PC-9 (cell line): ENCODE data around the gene INPP5A.

Source experiments
- CTCF ChIP-seq: fragments of 200-600 bp; sonication (generic); conservative IDR thresholded peaks from 2 replicates; pipeline ENCODE4 v1.6.1; 2017; ENCODE audit warnings: mixed run types, antibody characterized with exemption, mild to moderate bottlenecking, moderate library complexity
- EZH2 ChIP-seq: fragments of 200-600 bp; sonication (generic); IDR thresholded peaks from 2 replicates; pipeline ENCODE4 v1.8.0; 2017; ENCODE audit warnings: antibody characterized with exemption, low read depth

- no peak for TF ChIP-seq EZH2
- no peak for TF ChIP-seq CTCF
Measured at GRCh38 chr10:132703419-132704007, 165.9 kb downstream of the INPP5A start.
